HK-2 (cell line): ENCODE data around the gene IRF4.

ENCODE experiments used
- DNase-seq: peaks from one replicate; pipeline ENCODE4 v3.0.0-alpha.2; 2018; ENCODE audit not compliant: unreplicated experiment

The IRF4 gene

GRCh38 chr6:353642-354614 is 37.6 kb upstream of the IRF4 start:
- DNase-seq = no peak

GRCh38 chr6:354631-355280 is 36.8 kb upstream of the IRF4 start:
- no peak for DNase-seq

GRCh38 chr6:355373-356208 is 36.0 kb upstream of the IRF4 start:
- no peak for DNase-seq

- no peak for DNase-seq
Observed at GRCh38 chr6:356828-357251, 34.7 kb upstream of the IRF4 start.

- DNase-seq = no peak
Observed at GRCh38 chr6:357261-357790, 34.2 kb upstream of the IRF4 start.

- no peak for DNase-seq
Observed at GRCh38 chr6:357791-358341, 33.7 kb upstream of the IRF4 start.

GRCh38 chr6:358432-358831 is 33.1 kb upstream of the IRF4 start:
- DNase-seq = no peak

GRCh38 chr6:358847-359246 is 32.7 kb upstream of the IRF4 start:
- DNase-seq = no peak

- DNase-seq = no peak
Observed at GRCh38 chr6:359261-360035, 32.1 kb upstream of the IRF4 start.

GRCh38 chr6:360349-360748 is 31.2 kb upstream of the IRF4 start:
- DNase-seq = no peak

GRCh38 chr6:360764-361373 is 30.7 kb upstream of the IRF4 start:
- no peak for DNase-seq

- DNase-seq = no peak
Observed at GRCh38 chr6:361411-362132, 30.0 kb upstream of the IRF4 start.

GRCh38 chr6:362231-362923 is 29.2 kb upstream of the IRF4 start:
- no peak for DNase-seq

- DNase-seq = no peak
Observed at GRCh38 chr6:362924-363249, 28.7 kb upstream of the IRF4 start.

GRCh38 chr6:363291-363690 is 28.3 kb upstream of the IRF4 start:
- DNase-seq = no peak

GRCh38 chr6:363909-364308 is 27.6 kb upstream of the IRF4 start:
- no peak for DNase-seq

GRCh38 chr6:364609-365540 is 26.7 kb upstream of the IRF4 start:
- no peak for DNase-seq

- DNase-seq = no peak
Observed at GRCh38 chr6:365835-366234, 25.7 kb upstream of the IRF4 start.
